ENCODE results near the gene TNFRSF18.
"Not testable (repeated sequence)": the region's sequence is repeated elsewhere in the genome, so short reads cannot be mapped to it uniquely, and the experiment has no call there.

TNFRSF18 gene, protein sequence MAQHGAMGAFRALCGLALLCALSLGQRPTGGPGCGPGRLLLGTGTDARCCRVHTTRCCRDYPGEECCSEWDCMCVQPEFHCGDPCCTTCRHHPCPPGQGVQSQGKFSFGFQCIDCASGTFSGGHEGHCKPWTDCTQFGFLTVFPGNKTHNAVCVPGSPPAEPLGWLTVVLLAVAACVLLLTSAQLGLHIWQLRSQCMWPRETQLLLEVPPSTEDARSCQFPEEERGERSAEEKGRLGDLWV

DNA sequence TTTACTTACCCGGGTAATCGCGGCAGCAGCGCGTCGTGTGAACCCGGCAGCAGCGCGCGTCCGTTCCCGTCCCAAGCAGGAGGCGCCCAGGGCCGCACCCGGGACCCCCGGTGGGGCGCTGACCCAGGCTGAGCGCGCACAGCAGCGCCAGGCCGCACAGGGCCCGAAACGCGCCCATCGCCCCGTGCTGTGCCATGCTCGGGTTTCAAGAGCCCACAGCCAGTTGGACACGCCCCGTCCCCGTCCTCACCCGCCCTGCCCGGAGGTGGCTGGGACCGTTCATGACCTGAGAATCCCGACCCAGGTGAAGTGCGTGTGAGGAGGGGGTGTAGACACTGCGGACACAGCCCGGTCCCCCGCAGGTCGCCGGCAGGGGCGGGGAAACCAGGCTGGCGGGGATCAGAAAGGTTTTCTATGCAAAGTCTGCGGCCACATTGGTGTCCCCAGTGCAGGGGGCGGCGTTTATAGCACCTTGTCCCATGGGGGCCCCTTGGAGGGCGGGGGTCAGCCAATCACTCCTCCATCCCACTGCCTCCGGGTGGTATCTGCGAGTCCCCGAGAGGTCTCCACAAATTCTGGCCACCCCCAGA, at the start of gene TNFRSF18:
Gene TNFRSF18, minus strand, starts transcription at position 217 of the 590 bp plus-strand sequence. Its CDS starts 21 bp downstream, at position 196.
- DNase-seq (ENCODE audit: low read depth): no peak

DNA sequence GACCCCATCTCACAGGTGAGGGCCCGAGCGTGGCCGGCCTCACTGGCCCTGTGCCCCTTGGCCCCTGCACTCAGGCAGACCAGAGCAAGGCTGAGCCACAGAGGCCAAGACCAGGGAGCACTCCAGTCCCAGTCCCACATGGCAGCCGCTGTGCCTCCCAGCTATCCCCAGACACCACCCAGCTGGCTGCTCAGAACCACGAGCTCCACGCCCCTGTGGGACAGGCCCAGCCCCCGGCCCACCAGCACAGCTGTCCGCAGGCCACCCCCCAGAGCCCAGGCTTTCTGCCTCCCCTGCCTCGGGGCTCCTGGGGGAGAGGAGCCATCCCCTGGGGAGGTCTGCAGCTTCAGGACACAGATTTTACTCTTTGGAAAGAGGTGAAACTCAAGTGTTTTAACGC, 49.2 kb upstream of the TNFRSF18 start:
- DNase-seq (ENCODE audit: low read depth): no peak

DNA sequence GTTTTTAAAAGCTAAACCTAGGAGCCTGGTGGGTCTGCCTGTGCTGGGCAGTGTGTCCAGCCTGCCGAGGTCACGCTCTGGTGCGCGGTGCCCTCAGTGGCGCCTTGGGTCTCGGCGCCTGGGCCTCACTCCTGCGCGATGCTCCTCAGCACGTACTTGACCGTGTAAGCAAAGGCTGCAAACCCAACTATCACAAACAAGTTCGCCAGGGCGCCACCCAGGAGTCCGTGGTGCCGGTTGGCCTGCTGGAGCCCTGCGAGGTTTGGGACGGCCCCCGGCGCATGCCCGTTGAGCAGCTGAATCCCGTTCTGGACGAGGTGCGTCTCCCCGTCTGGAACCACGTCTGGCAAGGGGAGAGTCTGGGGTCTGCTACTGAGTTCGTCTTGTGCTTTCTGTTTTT, 48.7 kb upstream of the TNFRSF18 start:
- DNase-seq (ENCODE audit: low read depth): no peak

DNA sequence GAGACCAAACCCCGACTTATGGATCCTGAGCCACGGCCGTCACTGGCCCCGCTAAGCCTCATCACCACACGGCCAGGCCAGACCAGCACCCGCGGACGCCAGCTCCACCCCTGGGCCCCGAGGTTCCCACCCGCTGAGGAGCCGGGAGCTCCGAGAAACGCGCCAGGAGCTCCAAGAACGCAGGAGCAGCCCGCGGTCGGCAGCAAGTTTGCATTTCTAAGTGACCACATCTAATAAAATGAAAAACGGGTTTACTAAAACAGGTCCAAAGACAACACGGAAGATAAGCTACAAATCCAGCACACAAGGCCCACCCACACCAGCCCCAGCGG, 48.2 kb upstream of the TNFRSF18 start:
- no peak for DNase-seq (ENCODE audit: low read depth)

DNA sequence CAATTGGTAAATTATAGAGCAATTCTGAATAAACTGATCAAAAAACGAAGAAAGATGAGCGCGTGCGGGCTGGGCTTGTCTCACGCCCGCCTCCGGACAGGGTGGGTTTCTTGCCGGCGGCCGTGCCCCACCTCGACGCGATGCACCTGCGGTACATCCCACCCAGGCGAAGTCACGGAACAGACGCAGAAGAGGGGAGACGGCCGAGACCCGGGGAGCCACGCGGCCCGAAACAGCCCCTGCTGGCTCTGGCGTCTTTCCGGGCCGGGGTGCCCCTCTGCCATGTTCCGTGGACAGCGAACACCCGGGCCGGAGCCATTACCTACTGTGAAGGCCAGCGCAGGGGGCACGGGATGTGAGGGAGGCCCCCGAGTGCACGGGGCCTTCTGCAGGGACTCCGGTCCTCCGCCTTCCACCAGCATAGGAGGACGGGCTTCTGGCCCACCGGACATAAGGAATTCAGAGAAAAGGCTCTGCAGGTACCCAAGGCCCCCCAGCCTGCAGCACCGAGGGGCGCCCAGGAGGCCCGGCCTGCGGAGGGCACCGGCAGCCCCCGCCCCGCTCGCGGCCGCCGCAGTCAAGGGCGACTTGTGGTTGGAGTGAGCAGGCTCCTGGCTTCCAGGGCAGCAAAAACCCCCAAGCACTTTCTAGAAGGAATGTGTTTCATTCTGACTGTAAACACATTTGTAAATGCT, 47.7 kb upstream of the TNFRSF18 start:
- DNase-seq (ENCODE audit: low read depth): no peak

DNA sequence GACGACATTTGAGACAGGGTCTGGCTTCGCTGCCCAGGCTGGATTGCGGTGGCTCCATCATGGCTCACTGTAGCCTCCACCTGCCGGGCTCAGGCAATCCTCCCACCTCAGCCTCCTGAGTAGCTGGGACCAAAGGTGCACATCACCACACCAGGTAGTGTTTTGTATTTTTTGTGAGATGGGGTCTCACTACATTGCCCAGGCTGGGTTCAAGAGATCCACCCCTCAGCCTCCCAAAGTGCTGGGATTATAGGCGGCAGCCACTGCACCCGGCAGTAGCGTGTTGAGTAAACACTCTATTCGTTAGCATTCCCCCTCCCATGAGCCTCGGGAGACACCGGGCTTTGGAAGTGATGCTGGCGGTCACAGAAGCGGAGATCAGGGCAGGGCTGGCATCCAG, 46.9 kb upstream of the TNFRSF18 start:
- DNase-seq (ENCODE audit: low read depth): no peak

DNA sequence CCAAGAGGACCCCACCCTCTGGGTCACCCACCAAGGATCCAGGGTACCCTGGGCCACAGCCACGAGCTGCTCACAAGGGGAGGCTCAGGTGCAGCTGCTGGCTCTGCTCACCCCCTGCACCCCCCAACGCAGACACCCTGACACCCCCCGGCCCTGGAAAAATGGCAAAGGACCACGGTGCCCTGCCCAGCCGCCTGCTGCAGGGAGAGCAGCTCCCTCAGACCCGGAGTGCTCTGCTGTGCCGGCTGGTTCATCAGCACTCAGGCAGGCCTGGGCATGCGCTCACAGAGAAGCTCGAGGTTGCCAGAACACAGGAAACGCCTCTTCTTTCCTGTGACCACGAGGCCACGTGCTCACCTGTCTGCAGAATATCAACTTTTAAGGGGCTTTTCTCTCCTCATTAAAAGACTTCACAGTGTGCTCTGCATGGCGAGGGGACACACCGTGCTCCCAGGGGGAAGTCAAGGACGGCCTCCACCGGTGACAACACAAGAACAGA, 44.4 kb upstream of the TNFRSF18 start:
- no peak for DNase-seq (ENCODE audit: low read depth)

DNA sequence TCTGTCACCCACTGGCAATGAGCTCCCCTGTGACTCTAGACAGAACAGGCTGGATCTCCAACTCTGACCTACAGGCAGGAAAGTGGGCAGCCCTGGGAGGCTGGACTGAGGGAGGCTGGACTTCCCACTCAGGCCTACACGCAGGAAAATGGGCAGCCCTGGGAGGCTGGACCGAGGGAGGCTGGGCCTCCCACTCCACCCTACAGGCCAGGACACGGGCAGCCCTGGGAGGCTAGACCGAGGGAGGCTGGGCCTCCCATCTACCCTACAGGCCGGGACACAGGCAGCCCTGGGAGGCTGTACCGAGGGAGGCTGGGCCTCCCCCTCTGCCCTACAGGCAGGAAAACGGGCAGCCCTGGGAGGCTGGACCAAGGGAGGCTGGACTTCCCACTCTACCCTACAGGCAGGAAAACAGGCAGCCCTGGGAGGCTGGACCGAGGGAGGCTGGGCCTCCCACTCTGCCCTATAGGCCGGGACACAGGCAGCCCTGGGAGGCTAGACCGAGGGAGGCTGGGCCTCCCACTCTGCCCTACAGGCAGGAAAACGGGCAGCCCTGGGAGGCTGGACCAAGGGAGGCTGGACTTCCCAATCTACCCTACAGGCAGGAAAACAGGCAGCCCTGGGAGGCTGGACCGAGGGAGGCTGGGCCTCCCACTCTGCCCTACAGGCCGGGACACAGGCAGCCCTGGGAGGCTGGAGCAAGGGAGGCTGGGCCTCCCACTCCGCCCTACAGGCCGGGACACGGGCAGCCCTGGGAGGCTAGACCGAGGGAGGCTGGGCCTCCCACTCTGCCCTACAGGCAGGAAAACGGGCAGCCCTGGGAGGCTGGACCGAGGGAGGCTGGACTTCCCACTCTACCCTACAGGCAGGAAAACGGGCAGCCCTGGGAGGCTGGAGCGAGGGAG, 41.9 kb upstream of the TNFRSF18 start:
- DNase-seq (ENCODE audit: low read depth): not testable (repeated sequence)

DNA sequence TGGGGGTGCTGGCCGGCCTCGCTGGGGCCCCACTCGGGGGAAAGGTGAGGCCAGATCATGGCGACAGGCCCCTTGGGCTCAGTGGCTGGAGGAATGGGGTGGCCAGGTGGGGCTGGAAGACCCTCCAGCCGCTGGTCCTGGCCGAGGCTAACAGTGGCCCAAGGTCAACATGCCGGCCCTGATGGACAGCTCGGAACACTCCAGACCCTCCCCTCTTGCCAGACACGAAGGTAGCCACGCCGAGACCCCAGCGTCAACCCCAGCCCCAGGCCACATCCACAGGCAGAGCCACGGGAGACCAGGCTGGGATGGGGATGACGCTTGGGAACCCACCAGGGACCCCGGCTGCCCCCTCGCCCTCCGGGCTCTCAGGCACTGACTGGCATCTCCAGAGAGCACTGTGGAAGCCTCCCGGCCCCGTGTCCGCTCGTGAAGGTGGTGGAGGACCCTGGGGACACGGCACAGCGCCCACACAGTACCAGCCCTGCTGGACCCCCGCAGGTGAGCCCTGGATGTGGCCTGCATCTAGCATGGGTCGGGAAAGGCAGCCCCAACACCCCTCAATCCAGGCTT, 41.0 kb upstream of the TNFRSF18 start:
- DNase-seq (ENCODE audit: low read depth): no peak

DNA sequence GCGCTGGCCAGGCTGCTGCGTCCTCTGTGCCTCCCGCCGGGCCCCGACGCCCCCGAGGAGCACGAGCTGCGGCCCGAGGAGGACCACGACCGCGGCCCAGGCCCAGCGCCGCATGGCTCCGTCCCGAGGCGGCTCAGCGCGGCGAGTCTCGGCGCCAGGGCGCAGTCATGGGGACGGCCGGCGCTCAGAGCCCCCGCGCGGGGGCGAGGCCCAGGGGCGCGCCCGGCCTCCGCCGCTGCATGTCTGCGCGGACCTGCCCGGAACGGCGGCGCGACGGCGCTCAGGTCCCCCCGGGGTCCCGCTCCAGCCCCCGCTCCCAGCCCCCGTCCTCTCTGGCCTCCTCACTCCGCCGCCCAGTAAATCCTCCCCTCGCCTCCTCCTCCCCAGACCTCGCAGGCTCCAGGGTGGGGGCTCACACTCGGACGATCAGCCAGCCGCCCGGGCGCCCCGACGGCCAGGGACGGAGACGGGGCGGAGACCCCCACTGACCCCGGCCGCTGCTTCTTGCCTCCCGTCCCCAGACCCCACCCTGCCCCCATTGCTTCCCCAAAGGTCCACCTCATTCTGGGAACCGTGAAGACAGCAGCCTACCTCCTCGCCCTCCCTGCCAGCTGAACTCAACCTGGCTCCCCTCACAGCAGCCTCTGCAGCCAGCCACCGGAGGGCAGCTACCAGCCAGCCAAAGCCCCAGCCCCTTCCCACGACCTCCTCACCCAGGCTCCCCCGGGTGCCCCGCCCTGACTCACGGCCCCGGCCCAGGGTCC, 40.4 kb upstream of the TNFRSF18 start, which contains the start of gene C1QTNF12:
Gene C1QTNF12, minus strand, starts transcription at position 146 of the 764 bp plus-strand sequence. Its CDS starts 32 bp downstream, at position 114.
- no peak for DNase-seq (ENCODE audit: low read depth)

DNA sequence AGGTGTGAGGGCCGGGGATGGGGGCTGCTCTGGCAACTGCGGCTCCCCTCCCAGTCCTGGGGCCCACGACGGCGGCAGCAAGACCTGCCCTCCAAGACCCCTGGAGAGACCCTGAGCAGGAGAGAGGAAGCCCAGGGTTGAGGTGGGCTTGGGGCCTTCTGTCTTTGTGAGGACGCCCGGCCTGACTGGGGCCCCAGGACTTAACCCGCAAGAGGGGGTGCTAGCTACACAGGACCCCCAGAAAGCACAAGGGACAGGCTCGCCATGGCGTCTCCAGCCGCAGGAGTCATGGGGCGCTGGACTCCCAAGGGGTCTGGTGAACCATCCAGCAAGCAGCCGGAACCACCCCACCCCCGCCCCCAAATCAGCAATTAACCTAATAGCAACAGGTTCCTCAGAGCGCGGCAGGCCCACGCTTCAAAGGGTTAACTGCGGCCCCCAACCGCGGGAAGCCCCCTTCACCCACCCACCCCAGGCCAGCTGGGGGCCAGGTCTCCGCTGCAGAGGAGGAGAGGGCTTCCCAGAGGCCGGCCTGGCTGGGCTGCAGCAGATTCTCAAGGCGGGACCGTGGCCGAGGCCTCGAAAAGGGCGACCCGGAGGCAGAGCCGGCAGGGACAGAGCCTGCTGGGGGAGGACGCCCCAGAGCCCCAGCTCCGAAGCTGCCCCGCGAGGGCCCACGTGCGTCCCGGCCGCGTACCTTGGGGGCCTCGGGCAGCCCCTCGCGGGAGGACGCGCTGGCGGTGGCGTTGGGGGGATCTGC, 39.6 kb upstream of the TNFRSF18 start:
- no peak for DNase-seq (ENCODE audit: low read depth)

DNA sequence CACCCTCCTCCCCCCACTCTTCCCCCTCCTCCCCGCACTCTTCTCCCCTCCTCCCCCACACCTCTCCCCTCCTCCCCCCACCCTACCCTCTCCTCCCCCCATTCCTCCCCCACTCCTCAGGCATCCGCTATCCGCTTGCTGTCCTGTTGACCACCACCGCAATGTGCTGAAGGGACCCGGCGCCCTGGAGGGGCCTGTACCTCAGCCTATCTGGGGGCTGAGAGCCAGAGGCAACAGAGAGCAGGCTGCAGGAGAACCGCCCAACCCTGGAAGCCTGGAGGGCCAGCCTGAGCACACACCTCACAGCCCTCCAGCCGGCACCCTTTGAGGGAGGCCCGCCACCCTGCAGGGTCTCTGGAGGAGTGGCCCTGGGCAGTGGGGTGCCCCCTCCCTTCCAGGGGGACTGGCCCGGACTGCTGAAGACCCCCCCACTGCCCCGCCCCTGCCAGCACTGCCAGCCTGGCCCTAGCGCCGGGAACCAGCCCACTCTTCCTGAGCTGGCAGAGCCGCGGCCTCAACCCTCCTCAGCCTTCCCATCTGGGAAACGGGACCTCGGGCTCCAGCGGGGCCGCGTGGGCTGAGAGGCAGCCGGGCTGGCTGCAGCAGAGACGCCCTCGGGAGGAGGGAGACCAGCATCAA, 38.9 kb upstream of the TNFRSF18 start:
- no peak for DNase-seq (ENCODE audit: low read depth)

DNA sequence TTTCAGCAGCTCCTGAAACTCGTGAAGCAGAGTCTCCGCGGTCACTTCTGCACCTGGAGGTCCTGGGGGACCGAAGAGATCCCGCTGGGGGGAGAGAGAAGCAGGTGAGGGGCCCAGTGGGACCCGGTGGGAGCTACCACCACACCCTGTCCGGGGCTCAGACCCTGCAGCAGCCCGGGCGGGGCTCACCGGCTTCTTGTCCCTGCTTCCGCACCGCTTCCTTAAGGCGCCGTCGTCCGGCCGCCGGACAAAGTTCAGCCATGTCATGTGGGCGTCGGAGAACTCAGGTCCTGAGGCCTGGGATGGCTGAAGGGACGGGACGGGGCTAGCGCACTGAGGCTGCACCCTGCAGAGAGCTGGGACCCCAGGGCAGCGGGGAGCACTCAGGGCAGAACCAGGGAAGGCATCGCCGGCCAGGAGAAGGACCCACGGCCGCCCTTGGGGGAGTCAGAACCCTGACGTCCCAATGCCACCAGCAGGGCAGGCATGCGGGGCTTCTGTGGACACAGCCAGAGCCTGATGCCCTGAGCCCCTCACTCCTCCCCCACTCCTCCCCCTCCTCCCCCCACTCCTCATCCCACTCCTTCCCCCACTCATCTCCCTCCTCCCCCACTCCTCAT, 37.9 kb upstream of the TNFRSF18 start:
- no peak for DNase-seq (ENCODE audit: low read depth)

DNA sequence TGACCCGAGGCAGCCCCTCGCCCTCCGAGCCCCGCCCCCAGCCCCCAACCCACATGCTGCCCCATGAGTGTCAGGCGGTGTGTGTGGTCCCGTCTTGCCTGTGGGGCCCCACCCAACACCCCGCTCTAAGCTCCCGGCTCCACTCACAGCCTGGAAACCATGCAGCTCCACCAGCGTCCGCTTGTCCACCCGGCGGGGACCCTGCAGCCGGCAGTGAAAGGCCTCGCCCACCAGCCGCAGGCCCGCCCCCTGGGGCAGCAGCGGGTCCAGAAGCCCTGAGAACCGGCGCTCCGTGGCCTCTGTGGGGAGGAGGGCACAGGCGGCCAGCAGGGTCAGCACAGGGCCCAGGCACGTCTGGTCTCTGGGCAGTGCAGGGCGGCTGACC, 37.4 kb upstream of the TNFRSF18 start:
- DNase-seq (ENCODE audit: low read depth): no peak

DNA sequence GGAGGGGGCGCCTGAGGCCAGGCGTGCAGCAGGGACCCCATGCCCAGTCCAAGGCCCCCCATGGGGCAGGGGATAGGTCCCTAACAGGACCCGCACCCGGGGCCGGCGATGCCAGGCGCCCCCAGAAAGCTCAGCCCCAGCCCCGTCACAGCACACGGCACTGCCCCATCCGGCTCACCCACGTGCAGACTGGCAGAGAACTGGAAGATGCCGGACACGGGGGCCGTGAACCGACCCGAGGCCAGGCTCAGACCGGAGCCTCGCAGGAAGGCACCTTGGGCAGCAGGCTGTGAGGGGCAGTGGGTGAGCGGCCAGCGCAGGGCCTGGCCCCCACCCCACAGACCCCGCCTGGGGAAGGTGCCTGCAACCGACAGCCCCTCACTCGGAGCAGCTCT, 36.9 kb upstream of the TNFRSF18 start:
- no peak for DNase-seq (ENCODE audit: low read depth)

DNA sequence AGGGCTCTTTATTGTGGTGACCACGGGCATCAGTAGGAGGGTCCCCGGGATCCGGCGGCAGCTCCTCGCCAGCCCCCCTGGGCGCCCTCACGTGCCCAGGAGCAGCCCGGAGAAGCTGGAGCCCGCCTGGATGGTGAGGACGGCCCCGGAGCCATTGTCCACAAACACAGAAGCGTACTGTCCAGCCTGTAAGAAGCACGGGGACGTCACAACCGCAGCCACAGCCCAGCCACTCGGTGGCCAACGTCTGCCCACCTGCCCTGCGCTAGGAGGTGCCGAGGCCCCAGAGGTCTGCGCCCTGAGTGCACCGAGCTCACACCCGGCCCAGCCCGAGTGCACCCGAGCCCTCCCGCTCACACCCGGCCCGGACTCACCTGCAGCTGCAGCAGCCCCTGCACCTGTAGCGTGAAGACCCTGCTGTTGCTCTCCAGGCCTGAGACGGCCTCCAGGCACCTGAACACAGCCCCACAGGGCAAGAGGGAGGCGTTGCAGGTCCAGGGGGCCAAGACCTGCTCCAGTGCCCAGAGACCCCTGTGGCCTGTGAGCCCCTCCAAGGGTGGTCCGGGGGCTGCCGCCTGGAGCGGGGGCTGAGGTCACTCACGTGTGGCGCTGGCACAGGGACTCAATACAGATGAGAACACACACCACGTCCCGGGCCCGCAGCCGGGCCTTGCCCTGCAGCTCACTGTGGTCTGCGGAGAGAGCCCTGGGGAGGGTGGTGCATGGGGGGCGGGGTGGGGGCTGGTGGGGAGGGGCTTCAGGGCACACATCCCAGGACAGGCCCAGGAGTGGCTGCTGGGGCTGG, 36.3 kb upstream of the TNFRSF18 start:
- no peak for DNase-seq (ENCODE audit: low read depth)

DNA sequence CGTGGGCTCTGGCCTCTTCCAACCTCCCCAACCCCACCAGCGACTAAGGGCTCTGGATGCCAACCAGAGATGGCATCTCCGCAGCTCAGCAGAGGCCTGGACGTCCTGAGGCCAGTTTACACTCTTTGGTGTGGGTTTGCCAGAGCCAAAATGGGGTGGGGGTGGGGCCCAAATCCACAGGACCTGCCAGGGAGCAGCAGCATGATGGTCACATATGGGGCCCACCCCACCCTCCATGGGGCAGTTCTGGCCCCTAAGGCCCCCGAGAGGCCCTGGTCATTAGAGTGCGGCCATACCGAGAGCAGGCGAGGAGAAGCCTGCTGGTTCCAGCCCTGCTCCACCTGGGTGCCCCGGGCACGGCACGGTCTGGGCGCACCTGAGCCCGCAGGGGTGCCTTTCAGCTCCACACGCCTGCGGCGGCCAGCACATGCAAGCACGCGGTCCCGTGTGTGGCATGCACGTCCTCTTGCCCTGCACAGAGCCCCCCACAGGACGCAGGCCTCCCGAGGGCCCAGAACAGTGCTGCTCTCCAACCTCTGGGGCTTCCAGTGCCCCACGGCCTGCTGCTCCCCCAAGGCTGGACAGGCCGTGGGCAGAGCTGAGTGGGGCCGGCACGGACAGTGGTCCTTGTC, 35.3 kb upstream of the TNFRSF18 start:
- DNase-seq (ENCODE audit: low read depth): no peak

All from non-pigmented ciliary epithelial cell (primary cell).